Putamen (tissue), 1 donor: ENCODE data around the gene GOT1.

Experiments used
- DNase-seq: peaks from one replicate; pipeline ENCODE4 v3.0.0-alpha.2; 2016; ENCODE audit warnings: low spot score

The GOT1 gene

GRCh38 chr10:99358101-99358500, 72.3 kb downstream of the GOT1 start:
- DNase-seq: no peak

- no peak for DNase-seq
Observed at GRCh38 chr10:99357691-99358090, 72.7 kb downstream of the GOT1 start.

- DNase-seq: no peak
Observed at GRCh38 chr10:99353182-99353581, 77.2 kb downstream of the GOT1 start.

GRCh38 chr10:99347672-99348071, 82.8 kb downstream of the GOT1 start:
- DNase-seq: no peak
